GM23248 (cell line): Measurements from ENCODE around the gene STXBP3. TPM values are rescaled to one million over a fixed set of nuclear protein-coding genes. Genes with fewer than 3 reads are reported as not detected.
"Not testable (repeated sequence)": the region's sequence is repeated elsewhere in the genome, so short reads cannot be mapped to it uniquely, and the experiment has no call there.

Source experiments
- DNase-seq: peaks from one replicate; pipeline ENCODE4 v3.0.0-alpha.2; 2015
- H2AFZ ChIP-seq: fragments of 200-600 bp; sonication (generic); 2 replicates; pipeline ENCODE4 v1.6.1; 2016; ENCODE audit warnings: antibody characterized with exemption
- H3F3A ChIP-seq: fragments of 200-600 bp; sonication (generic); 2 replicates; pipeline ENCODE4 v1.6.1; 2016; ENCODE audit warnings: mild to moderate bottlenecking, antibody characterized with exemption, mixed run types; ENCODE audit not compliant: insufficient read depth
- H3K27ac ChIP-seq: fragments of 200-600 bp; sonication (generic); 2 replicates; pipeline ENCODE4 v1.5.1; 2016; ENCODE audit warnings: mild to moderate bottlenecking
- H3K27me3 ChIP-seq: fragments of 200-600 bp; sonication (generic); replicated peaks from 2 replicates; pipeline ENCODE4 v1.6.1; 2016; ENCODE audit warnings: mild to moderate bottlenecking; ENCODE audit not compliant: insufficient read depth
- H3K36me3 ChIP-seq: fragments of 200-600 bp; sonication (generic); 2 replicates; pipeline ENCODE4 v1.6.1; 2016; ENCODE audit warnings: low read depth, mild to moderate bottlenecking
- H3K4me1 ChIP-seq: fragments of 200-600 bp; sonication (generic); 2 replicates; pipeline ENCODE4 v1.6.1; 2016; ENCODE audit warnings: mild to moderate bottlenecking; ENCODE audit not compliant: insufficient read depth
- H3K4me2 ChIP-seq: fragments of 200-600 bp; sonication (generic); one replicate; pipeline ENCODE4 v1.6.1; 2016; ENCODE audit warnings: mild to moderate bottlenecking; ENCODE audit not compliant: unreplicated experiment
- H3K4me3 ChIP-seq: fragments of 200-600 bp; sonication (generic); 2 replicates; pipeline ENCODE4 v1.5.1; 2016; ENCODE audit warnings: mild to moderate bottlenecking
- H3K79me2 ChIP-seq: fragments of 200-600 bp; sonication (generic); 2 replicates; pipeline ENCODE4 v1.6.1; 2016; ENCODE audit warnings: mild to moderate bottlenecking; ENCODE audit not compliant: insufficient read depth
- H3K9ac ChIP-seq: fragments of 200-600 bp; sonication (generic); 2 replicates; pipeline ENCODE4 v1.6.1; 2016; ENCODE audit warnings: mild to moderate bottlenecking
- H3K9me2 ChIP-seq: fragments of 200-600 bp; sonication (generic); 2 replicates; pipeline ENCODE4 v1.6.1; 2016; ENCODE audit warnings: mixed run types, mild to moderate bottlenecking, moderate library complexity; ENCODE audit not compliant: insufficient read depth
- H3K9me3 ChIP-seq: fragments of 200-600 bp; sonication (generic); one replicate; pipeline ENCODE4 v1.6.1; 2017; ENCODE audit warnings: low read depth
- H4K20me1 ChIP-seq: fragments of 200-600 bp; sonication (generic); 2 replicates; pipeline ENCODE4 v1.6.0; 2016; ENCODE audit not compliant: insufficient read depth
- EZH2 ChIP-seq: fragments of 200-600 bp; sonication (generic); IDR thresholded peaks from 2 replicates; pipeline ENCODE4 v1.6.1; 2018; ENCODE audit warnings: antibody characterized with exemption, mild to moderate bottlenecking; ENCODE audit not compliant: insufficient read depth, poor library complexity, severe bottlenecking
- EZH2phosphoT487 ChIP-seq: fragments of 200-600 bp; sonication (generic); IDR thresholded peaks from 2 replicates; pipeline ENCODE4 v1.6.1; 2018; ENCODE audit warnings: antibody characterized with exemption, moderate library complexity, mild to moderate bottlenecking, low read depth; ENCODE audit not compliant: insufficient read depth
- WGBS, 2 experiments: methylation state at CpG; one replicate each; pipeline ENCODE4 v1.1.6; 2015 to 2017; ENCODE audit warnings: low lambda C conversion rate in 2 of 2, low coverage in 1 of 2; ENCODE audit errors: missing lambda C conversion rate in 2 of 2; 5-methylcytosine and 5-hydroxymethylcytosine counted together
- in situ Hi-C: fragments of 300-500 bp; cut with MboI; formaldehyde crosslinking; loops from 2 replicates; pipeline ENCODE4 v1.15.0; 2020
- polyA plus RNA-seq: library from polyadenylated mRNA; unstranded; fragments of >200 nt; fragmentation: Nextera tagmentation; extraction: Ambion mirVana; gene quantifications from 2 replicates; pipeline ENCODE4 v1.2.1, GENCODE V29; 2016
- total RNA-seq: library from RNA; depleted of rRNA; stranded (reverse); fragments of >200 nt; shearing (Covaris generic); gene quantifications from 2 replicates; pipeline ENCODE4 v1.2.3, GENCODE V29; 2014; rRNA removed

STXBP3 gene, protein sequence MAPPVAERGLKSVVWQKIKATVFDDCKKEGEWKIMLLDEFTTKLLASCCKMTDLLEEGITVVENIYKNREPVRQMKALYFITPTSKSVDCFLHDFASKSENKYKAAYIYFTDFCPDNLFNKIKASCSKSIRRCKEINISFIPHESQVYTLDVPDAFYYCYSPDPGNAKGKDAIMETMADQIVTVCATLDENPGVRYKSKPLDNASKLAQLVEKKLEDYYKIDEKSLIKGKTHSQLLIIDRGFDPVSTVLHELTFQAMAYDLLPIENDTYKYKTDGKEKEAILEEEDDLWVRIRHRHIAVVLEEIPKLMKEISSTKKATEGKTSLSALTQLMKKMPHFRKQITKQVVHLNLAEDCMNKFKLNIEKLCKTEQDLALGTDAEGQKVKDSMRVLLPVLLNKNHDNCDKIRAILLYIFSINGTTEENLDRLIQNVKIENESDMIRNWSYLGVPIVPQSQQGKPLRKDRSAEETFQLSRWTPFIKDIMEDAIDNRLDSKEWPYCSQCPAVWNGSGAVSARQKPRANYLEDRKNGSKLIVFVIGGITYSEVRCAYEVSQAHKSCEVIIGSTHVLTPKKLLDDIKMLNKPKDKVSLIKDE
- 26.8 and 42.3 TPM in 2 replicates for total RNA-seq
- polyA plus RNA-seq = 43.7 and 46.4 TPM in 2 replicates

DNA sequence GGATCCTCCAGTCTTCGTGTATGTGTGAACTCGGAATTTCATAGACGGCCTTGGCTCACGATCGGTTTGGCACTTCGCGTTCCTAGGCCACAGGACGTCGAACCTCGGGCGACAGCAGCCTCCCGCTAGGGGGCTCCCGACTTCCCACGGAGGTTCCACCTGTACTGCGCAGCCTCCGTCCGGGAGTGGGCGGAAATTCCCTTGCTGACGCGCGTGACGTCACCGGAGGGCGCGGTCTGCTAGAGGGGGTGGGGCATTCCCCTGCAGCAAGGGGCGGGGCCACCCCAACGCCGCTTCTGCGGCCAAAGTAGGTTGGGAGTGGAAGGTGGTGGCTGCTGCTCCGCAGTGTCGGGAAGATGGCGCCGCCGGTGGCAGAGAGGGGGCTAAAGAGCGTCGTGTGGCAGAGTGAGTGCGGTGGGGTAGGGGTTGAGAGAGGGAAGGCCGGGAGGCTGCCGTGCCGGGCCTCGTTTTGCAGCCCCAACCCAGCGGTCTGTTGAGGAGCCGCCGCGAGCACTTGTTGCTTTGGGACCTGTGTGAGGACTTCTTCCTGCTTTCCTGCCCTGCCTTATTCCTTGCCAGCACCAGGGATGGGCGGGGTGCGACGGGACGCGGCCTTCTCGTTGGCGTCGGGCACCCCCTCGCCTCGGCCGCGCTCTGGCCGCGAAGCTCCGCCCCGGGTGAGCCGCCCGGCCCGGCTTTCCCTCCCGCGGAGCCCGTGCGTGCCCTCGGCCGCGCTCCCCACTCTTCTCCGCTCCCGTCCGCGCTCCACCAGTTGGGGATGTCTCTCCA is at the start of gene STXBP3:
Gene STXBP3 (plus strand): TSS at position 293 of the 789 bp plus-strand sequence. CDS start 64 bp downstream, at position 357.
- Histone ChIP-seq H3K9ac (peak within 1 kb of the TSS; percentile 98), H3K9me3 (no peaks in the 10 kb centered on the region), H4K20me1 (no peaks in the 10 kb centered on the region), H3K4me2 (peak within 1 kb of the TSS; percentile 97), H3K4me1 (peaks cover 15% of the 10 kb centered on the region), H3K36me3 (no peaks in the 10 kb centered on the region), H3K27me3 (no peaks in the 10 kb centered on the region), H3K4me3 (peak within 1 kb of the TSS; percentile 97), H3K9me2 (no peaks in the 10 kb centered on the region), H3F3A (peaks cover 11% of the 10 kb centered on the region), H3K79me2 (peaks cover 43% of the 10 kb centered on the region), H2AFZ (peak within 1 kb of the TSS; percentile 86), H3K27ac (peak within 1 kb of the TSS; percentile 99)
- in situ Hi-C loops = no loop called here
- TF ChIP-seq EZH2phosphoT487 (no peak), EZH2 (no peak)
- peak; percentile 100 for DNase-seq
- WGBS, 2 experiments = 1 to 2% methylated on average over 54 to 67 of the region's 75 CpGs

DNA sequence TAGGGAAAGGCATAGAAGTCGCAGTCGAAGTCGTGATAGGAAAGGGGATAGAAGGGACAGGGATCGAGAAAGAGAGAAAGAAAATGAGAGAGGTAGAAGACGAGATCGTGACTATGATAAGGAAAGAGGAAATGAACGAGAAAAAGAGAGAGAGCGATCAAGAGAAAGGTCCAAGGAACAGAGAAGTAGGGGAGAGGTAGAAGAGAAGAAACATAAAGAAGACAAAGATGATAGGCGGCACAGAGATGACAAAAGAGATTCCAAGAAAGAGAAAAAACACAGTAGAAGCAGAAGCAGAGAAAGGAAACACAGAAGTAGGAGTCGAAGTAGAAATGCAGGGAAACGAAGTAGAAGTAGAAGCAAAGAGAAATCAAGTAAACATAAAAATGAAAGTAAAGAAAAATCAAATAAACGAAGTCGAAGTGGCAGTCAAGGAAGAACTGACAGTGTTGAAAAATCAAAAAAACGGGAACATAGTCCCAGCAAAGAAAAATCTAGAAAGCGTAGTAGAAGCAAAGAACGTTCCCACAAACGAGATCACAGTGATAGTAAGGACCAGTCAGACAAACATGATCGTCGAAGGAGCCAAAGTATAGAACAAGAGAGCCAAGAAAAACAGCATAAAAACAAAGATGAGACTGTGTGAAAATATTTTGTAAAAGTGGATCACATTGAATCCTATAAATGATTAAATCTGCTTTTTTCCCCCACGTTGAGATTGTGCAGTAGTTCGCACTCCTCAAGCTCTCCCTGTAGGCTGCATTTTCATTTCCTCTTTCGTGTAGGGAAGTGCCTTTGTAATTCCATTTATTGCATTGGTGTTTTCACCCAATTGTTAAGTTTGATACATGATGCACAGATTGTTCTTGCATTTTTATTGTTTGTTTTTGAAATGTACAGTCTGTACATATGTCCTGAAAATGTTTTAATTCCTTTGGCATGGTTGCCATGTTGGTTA is 46.8 kb upstream of the STXBP3 start:
- in situ Hi-C loops = no loop called here
- Histone ChIP-seq H3K9ac (no peak overlapping the region), H2AFZ (no peak overlapping the region), H3K4me3 (no peak overlapping the region), H3K27me3 (no peaks in the 10 kb centered on the region), H3K9me3 (no peaks in the 10 kb centered on the region), H3K9me2 (no peaks in the 10 kb centered on the region), H3F3A (peaks cover 66% of the 10 kb centered on the region), H3K4me2 (no peak overlapping the region), H3K79me2 (peaks cover 47% of the 10 kb centered on the region), H3K36me3 (peaks cover 64% of the 10 kb centered on the region), H3K4me1 (peaks cover 24% of the 10 kb centered on the region), H3K27ac (no peak overlapping the region), H4K20me1 (peaks cover 5% of the 10 kb centered on the region; the same call in 1 of the 2 replicates)
- 92 to 95% methylated on average over 22 of the region's 22 CpGs for WGBS, 2 experiments
- no peak for DNase-seq
- TF ChIP-seq EZH2phosphoT487 (no peak), EZH2 (no peak)

DNA sequence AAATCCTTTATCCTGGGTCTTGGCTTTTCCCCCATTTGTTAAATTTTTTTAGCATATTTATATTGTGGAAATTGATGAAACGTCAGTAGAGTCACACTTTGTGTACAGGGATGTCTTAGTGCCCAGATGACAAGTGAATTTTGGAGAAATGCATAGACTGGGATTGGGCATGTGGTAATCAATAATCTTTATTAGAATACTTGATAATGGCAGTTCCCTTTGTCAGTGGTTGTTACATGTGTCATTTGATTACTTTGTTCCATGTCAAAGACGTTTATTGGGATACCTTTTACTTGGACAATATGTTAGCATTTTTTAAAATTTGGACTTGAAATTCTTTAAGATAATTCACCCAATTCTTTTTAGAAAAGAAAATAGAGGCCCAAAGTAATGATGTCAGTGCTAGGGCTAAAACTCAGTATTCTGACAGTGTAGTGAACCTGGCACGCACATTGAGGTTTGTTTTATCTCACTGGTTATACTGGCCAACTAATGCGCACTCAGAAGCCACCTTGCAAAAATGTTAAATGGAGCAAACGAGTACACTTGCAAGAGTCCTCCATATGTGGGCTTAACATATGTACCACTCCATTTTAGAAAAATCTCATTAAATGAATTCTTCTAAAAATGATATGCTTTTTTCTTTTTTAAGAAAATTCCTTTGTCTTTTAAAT is 45.2 kb upstream of the STXBP3 start:
- in situ Hi-C loops = no loop called here
- peaks cover 18% of the 10 kb centered on the region for H3K4me1 ChIP-seq
- peaks cover 69% of the 10 kb centered on the region for H3F3A ChIP-seq
- 71 to 74% methylated on average over 5 of the region's 5 CpGs for WGBS, 2 experiments
- H3K4me3 ChIP-seq = no peak overlapping the region
- no peak overlapping the region for H2AFZ ChIP-seq
- no peaks in the 10 kb centered on the region for H3K27me3 ChIP-seq
- no peak overlapping the region for H3K27ac ChIP-seq
- H3K4me2 ChIP-seq = no peak overlapping the region
- no peak overlapping the region for H3K9ac ChIP-seq
- no peak for TF ChIP-seq EZH2
- no peak for TF ChIP-seq EZH2phosphoT487
- H3K9me2 ChIP-seq = no peaks in the 10 kb centered on the region
- peaks cover 54% of the 10 kb centered on the region for H3K36me3 ChIP-seq
- no peak for DNase-seq
- no peaks in the 10 kb centered on the region for H4K20me1 ChIP-seq
- H3K9me3 ChIP-seq = no peaks in the 10 kb centered on the region
- peaks cover 31% of the 10 kb centered on the region for H3K79me2 ChIP-seq

DNA sequence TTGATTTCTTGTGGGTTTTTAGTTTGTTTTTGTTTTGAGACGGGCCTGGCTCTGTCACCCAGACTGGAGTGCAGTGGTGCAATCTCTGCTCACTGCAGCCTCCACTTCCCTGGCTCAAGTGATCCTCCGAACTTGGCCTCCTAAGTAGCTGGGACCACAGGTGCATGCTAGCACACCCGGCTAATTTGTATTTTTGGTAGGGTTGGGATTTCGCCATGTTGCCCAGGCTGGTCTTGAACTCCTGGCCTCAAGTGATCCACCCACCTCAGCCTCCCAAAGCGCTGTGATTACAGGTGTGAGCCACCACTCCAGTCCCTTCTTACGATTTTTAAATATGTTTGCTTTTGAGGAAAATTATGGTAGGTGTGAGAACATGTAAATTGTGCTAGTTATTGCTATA is 44.4 kb upstream of the STXBP3 start:
- H3K27me3 ChIP-seq, in situ Hi-C loops, H3K4me3 ChIP-seq, H3K4me2 ChIP-seq, H4K20me1 ChIP-seq, DNase-seq, H3K9me3 ChIP-seq, H3K9ac ChIP-seq, H3K27ac ChIP-seq, H2AFZ ChIP-seq, H3K9me2 ChIP-seq: not testable (repeated sequence)
- peaks cover 69% of the 10 kb centered on the region for H3F3A ChIP-seq
- H3K79me2 ChIP-seq = peaks cover 23% of the 10 kb centered on the region
- peaks cover 18% of the 10 kb centered on the region for H3K4me1 ChIP-seq
- WGBS, 2 experiments = 96 to 97% methylated on average over 6 of the region's 6 CpGs
- H3K36me3 ChIP-seq = peaks cover 46% of the 10 kb centered on the region
